ENCODE data around the gene WEE2.
"Not testable (repeated sequence)": the region's sequence is repeated elsewhere in the genome, so short reads cannot be mapped to it uniquely, and the experiment has no call there.

WEE2 gene

DNA sequence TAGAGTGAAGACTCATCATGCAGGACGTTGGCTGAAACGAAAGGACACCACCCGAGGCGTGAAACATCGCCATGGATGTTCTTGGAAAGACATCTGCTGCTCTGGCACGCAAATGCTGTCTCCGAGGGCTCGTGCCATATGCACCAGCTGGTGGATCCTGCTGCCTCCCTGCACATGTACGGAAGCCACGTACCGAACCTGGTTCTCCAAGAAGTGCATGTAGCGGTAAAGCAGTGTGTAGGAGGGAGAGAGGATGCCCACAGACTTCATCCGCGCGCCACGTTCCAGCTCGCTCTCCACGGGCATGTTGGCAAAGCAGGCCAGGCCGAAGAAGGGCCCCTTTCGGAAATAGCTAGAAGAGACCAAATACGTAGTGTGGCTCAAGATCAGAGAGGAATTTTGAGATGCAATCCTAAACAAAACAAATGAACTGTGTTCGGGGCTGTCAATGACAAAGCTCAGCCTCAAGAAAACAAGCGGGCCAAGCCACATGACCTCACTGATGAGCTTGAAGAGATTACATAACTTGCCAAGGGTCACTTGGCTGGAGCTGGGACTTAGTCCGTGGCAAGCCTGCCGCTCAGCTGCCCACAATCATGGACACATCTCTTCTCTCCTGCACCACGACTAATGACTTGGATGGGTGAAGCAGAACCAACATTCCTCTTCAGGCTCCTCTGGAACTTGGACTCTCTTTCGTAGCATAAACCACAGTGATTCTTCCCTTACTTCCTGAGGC is 22.7 kb upstream of the WEE2 start:
- Histone ChIP-seq H3K9ac (ENCODE audit: insufficient read length) (no peak overlapping the region), H3K9me3 (ENCODE audit: low read depth, low read length) (no peaks in the 10 kb centered on the region), H3K4me3 (no peak overlapping the region), H3K36me3 (ENCODE audit: insufficient read depth, low read length) (peaks cover 4% of the 10 kb centered on the region), H3K27ac (no peak overlapping the region)
- DNase-seq (ENCODE audit: low read depth, low spot score) = no peak
- no peak for TF ChIP-seq EZH2 (IDR thresholded peaks at IDR 0.05)
- TF ChIP-seq POLR2AphosphoS5 (IDR thresholded peaks at IDR 0.05; ENCODE audit: borderline replicate concordance, low read depth, low read length) = no peak
- no peak for TF ChIP-seq FOXP2 (optimal IDR thresholded peaks at IDR 0.05; ENCODE audit: control extremely low read depth, extremely low read length, insufficient read depth)

- TF ChIP-seq FOXP2 (optimal IDR thresholded peaks at IDR 0.05; ENCODE audit: control extremely low read depth, extremely low read length, insufficient read depth) (no peak), POLR2AphosphoS5 (IDR thresholded peaks at IDR 0.05; ENCODE audit: borderline replicate concordance, low read depth, low read length) (no peak), EZH2 (IDR thresholded peaks at IDR 0.05) (no peak)
- H3K36me3 ChIP-seq (ENCODE audit: insufficient read depth, low read length) = peaks cover 4% of the 10 kb centered on the region
Observed at GRCh38 chr7:141686074-141686473, 22.1 kb upstream of the WEE2 start.

DNA sequence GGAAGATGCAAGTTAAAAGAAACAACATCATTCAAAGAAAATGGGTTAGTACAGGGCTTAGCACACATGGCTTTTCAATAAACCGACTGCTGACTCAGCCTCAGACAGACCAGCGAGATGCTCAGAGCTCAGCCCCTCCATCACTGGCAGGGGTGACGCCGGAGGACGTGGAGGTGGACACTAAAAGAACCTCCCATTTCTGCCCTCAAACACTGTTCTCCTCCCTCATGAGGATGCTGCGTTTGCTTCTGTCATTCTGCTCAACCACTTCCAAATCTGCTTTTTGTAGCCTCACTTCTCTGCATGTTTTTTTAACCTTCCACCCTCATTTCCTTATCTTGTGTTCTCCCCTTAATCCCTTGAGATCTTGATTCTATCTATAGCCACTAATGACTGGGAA is 21.5 kb upstream of the WEE2 start:
- peaks cover 4% of the 10 kb centered on the region for H3K36me3 ChIP-seq (ENCODE audit: insufficient read depth, low read length)
- TF ChIP-seq POLR2AphosphoS5 (IDR thresholded peaks at IDR 0.05; ENCODE audit: borderline replicate concordance, low read depth, low read length) = no peak
- TF ChIP-seq FOXP2 (optimal IDR thresholded peaks at IDR 0.05; ENCODE audit: control extremely low read depth, extremely low read length, insufficient read depth) = no peak
- TF ChIP-seq EZH2 (IDR thresholded peaks at IDR 0.05) = no peak
- H3K4me3 ChIP-seq = no peak overlapping the region
- no peaks in the 10 kb centered on the region for H3K9me3 ChIP-seq (ENCODE audit: low read depth, low read length)
- H3K27ac ChIP-seq = no peak overlapping the region
- H3K9ac ChIP-seq (ENCODE audit: insufficient read length) = no peak overlapping the region
- no peak for DNase-seq (ENCODE audit: low read depth, low spot score)

More at GRCh38 chr7:141686074-141686473, 22.1 kb upstream of the WEE2 start:
- H3K4me3 ChIP-seq = no peak overlapping the region
- no peaks in the 10 kb centered on the region for H3K9me3 ChIP-seq (ENCODE audit: low read depth, low read length)
- no peak for DNase-seq (ENCODE audit: low read depth, low spot score)
- H3K27ac ChIP-seq = no peak overlapping the region
- H3K9ac ChIP-seq (ENCODE audit: insufficient read length) = no peak overlapping the region

DNA sequence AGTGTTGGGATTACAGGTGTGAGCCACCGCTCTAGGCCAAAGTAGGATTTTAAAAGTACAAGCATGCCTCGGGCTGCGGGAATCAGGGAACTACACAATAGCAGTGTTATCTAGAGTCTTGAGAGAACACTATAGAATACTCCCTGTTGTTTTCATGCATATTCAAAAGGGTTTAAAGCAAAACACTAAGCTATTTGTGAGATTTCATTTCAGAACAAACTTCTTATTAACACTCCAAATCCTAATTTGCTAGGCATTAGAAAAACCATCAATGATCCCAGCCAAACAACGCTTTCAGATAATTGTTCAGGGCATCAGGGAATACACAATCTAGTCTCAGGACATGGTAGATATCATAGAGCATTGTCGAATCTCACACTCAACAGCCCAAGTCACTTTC is 20.1 kb upstream of the WEE2 start:
- no peak overlapping the region for H3K9ac ChIP-seq (ENCODE audit: insufficient read length)
- H3K27ac ChIP-seq = no peak overlapping the region
- H3K36me3 ChIP-seq (ENCODE audit: insufficient read depth, low read length) = peaks cover 4% of the 10 kb centered on the region
- H3K4me3 ChIP-seq = no peak overlapping the region
- TF ChIP-seq FOXP2 (optimal IDR thresholded peaks at IDR 0.05; ENCODE audit: control extremely low read depth, extremely low read length, insufficient read depth) (no peak), EZH2 (IDR thresholded peaks at IDR 0.05) (no peak), POLR2AphosphoS5 (IDR thresholded peaks at IDR 0.05; ENCODE audit: borderline replicate concordance, low read depth, low read length) (no peak)
- no peak for DNase-seq (ENCODE audit: low read depth, low spot score)
- H3K9me3 ChIP-seq (ENCODE audit: low read depth, low read length) = no peaks in the 10 kb centered on the region

DNA sequence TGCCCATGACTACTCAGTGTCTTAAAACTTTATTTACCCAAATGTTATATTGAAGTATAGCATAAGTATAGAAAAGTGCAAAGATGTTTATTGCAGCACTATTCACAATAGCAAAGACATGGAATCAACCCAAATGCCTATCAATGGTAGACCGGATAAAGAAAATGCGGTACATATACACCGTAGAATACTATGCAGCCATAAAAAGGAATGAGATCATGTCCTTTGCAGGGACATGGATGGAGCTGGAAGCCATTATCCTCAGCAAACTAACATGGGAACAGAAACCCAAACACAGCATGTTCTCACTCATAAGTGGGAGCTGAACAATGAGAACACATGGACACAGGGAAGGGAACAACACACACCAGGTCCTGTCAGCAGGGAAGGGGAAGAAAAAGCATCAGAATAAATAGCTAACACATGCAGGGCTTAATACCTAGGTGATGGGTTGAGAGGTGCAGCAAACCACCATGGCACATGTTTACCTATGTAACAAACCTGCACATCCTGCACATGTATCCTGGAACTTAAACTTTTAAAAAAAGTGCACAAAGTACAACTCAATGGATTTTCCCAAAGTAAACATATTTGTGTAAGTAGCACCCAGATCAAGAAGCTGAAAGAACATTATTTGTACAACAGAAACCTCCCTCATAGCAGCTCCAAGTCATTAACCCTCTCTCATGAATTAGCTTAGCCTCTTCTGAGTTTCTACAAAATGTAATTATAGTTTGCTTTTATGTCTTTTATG is 18.9 kb upstream of the WEE2 start:
- not testable (repeated sequence) for H3K9ac ChIP-seq (ENCODE audit: insufficient read length); H3K27ac ChIP-seq; DNase-seq (ENCODE audit: low read depth, low spot score); H3K4me3 ChIP-seq; H3K36me3 ChIP-seq (ENCODE audit: insufficient read depth, low read length); H3K9me3 ChIP-seq (ENCODE audit: low read depth, low read length)

DNA sequence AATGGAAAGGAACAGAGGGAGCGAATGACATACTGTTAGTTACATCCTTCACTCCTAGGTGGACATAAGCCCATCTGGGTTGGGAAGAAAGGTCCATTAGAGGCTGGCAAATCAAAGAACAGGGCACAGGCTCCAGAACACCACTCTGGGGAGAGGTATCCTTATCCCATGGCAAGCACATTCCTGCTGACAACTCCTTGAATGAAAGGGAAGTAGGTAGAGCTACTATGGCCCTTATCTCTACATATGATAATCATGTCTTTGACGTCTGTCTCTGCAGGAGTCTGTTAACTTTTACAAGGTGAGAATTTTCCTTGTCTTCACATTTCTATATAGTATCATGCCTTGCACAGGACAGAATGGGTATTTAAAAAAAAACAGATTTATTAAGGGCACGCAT is 16.6 kb upstream of the WEE2 start:
- H3K4me3 ChIP-seq = no peak overlapping the region
- TF ChIP-seq POLR2AphosphoS5 (IDR thresholded peaks at IDR 0.05; ENCODE audit: borderline replicate concordance, low read depth, low read length) = no peak
- TF ChIP-seq EZH2 (IDR thresholded peaks at IDR 0.05) = no peak
- TF ChIP-seq FOXP2 (optimal IDR thresholded peaks at IDR 0.05; ENCODE audit: control extremely low read depth, extremely low read length, insufficient read depth) = no peak
- no peaks in the 10 kb centered on the region for H3K9me3 ChIP-seq (ENCODE audit: low read depth, low read length)
- no peak overlapping the region for H3K27ac ChIP-seq
- no peak for DNase-seq (ENCODE audit: low read depth, low spot score)
- H3K36me3 ChIP-seq (ENCODE audit: insufficient read depth, low read length) = no peaks in the 10 kb centered on the region
- H3K9ac ChIP-seq (ENCODE audit: insufficient read length) = no peak overlapping the region

DNA sequence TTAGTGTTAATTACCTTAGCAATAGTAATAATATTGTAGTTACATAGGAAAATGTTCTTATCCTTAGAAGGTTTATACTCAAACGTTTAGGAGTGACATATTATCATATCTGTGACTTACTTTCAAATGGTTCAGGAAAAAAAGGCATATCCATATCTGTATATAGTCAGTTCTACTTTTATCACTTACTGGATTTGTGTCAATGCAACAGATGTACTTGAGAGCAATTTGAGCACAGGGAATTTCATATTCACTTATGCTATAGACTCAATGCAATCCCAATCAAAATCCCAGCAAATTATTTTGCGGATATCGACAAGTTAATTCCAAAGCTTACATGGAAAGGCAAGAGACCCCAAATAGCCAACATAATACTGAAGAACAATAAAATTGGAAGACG is 16.2 kb upstream of the WEE2 start:
- Histone ChIP-seq H3K36me3 (ENCODE audit: insufficient read depth, low read length) (no peaks in the 10 kb centered on the region), H3K9ac (ENCODE audit: insufficient read length) (no peak overlapping the region), H3K27ac (no peak overlapping the region), H3K4me3 (no peak overlapping the region), H3K9me3 (ENCODE audit: low read depth, low read length) (no peaks in the 10 kb centered on the region)
- no peak for DNase-seq (ENCODE audit: low read depth, low spot score)
- TF ChIP-seq POLR2AphosphoS5 (IDR thresholded peaks at IDR 0.05; ENCODE audit: borderline replicate concordance, low read depth, low read length) (no peak), FOXP2 (optimal IDR thresholded peaks at IDR 0.05; ENCODE audit: control extremely low read depth, extremely low read length, insufficient read depth) (no peak), EZH2 (IDR thresholded peaks at IDR 0.05) (no peak)

DNA sequence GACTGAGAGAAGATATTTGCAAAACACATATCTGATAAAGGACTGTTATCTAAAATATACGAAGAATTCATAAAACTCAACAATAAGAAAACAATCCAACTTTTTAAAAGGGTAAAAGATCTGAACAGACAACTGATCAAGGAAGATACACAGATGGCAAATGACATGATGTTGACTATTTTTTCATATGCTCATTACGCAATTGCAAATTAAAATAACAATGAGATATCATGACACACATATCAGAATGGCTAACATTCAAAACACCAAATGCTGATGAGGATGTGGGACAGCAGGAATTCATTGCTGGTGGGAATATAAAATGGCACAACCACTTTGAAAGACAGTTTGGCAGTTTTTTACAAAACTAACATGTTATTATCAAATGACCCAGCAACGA is 15.1 kb upstream of the WEE2 start:
- H3K9me3 ChIP-seq (ENCODE audit: low read depth, low read length) = no peaks in the 10 kb centered on the region
- H3K9ac ChIP-seq (ENCODE audit: insufficient read length) = no peak overlapping the region
- DNase-seq (ENCODE audit: low read depth, low spot score) = no peak
- no peak for TF ChIP-seq FOXP2 (optimal IDR thresholded peaks at IDR 0.05; ENCODE audit: control extremely low read depth, extremely low read length, insufficient read depth)
- TF ChIP-seq POLR2AphosphoS5 (IDR thresholded peaks at IDR 0.05; ENCODE audit: borderline replicate concordance, low read depth, low read length) = no peak
- no peak for TF ChIP-seq EZH2 (IDR thresholded peaks at IDR 0.05)
- no peaks in the 10 kb centered on the region for H3K36me3 ChIP-seq (ENCODE audit: insufficient read depth, low read length)
- no peak overlapping the region for H3K4me3 ChIP-seq
- H3K27ac ChIP-seq = no peak overlapping the region

Measured in SK-N-MC (cell line).